ENCODE results near the gene TNFAIP8L2.
A peak's percentile ranks its signal among the peaks of the same experiment; 100 is the strongest.
"Not testable (repeated sequence)": the region's sequence is repeated elsewhere in the genome, so short reads cannot be mapped to it uniquely, and the experiment has no call there.

TNFAIP8L2 gene

GRCh38 chr1:151189637-151190445 is 33.4 kb downstream of the TNFAIP8L2 start, which contains the start of gene VPS72:
TSS of gene VPS72 (minus strand) at chr1:151190197. CDS start at chr1:151190121, 76 bp downstream.
- DNase-seq (ENCODE audit: low spot score), result peak; percentile 90

- DNase-seq (ENCODE audit: low spot score), result no peak
Observed at GRCh38 chr1:151192047-151192446, 35.6 kb downstream of the TNFAIP8L2 start.

- DNase-seq (ENCODE audit: low spot score), result no peak
Observed at GRCh38 chr1:151193304-151193703, 36.9 kb downstream of the TNFAIP8L2 start.

- no peak for DNase-seq (ENCODE audit: low spot score)
Observed at GRCh38 chr1:151193856-151194255, 37.4 kb downstream of the TNFAIP8L2 start.

GRCh38 chr1:151194894-151195594 is 38.6 kb downstream of the TNFAIP8L2 start:
- DNase-seq (ENCODE audit: low spot score), result not testable (repeated sequence)

- no peak for DNase-seq (ENCODE audit: low spot score)
Observed at GRCh38 chr1:151196292-151196800, 39.9 kb downstream of the TNFAIP8L2 start.

GRCh38 chr1:151197863-151198253 is 41.4 kb downstream of the TNFAIP8L2 start:
- DNase-seq (ENCODE audit: low spot score), result no peak

- DNase-seq (ENCODE audit: low spot score), result peak; percentile 97
Observed at GRCh38 chr1:151198254-151199127, 42.0 kb downstream of the TNFAIP8L2 start, which contains the start of gene PIP5K1A. TSS of gene PIP5K1A (plus strand) at chr1:151198552. CDS start at chr1:151198997, 445 bp downstream.

- DNase-seq (ENCODE audit: low spot score), result peak; percentile 57
Observed at GRCh38 chr1:151199873-151200581, 43.6 kb downstream of the TNFAIP8L2 start.

GRCh38 chr1:151205381-151205965 is 49.0 kb downstream of the TNFAIP8L2 start:
- DNase-seq (ENCODE audit: low spot score), result not testable (repeated sequence)

Data from left forelimb (tissue), 1 donor.